Measurements from ENCODE around the gene DESI1.

DNA sequence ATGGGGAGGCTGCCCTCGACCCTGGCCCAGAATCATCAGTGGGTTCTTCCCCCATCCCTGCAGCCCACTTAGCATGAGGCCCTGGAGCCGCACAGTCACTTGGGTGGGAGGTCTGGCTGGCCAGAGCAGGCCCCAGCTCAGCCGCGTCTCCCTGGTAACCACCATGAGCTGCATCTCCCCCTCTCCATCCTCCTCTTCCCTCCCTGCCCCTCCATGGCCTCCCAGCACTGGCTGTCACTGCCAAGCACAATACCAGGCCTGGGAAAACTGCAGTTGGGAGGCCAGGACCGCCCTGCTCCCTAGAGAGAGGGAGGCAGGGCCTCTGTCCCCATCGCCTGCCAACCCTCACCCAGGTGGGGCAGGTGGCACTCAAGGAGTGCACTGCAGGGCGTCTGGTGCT, 52.0 kb downstream of the DESI1 start:
- TF ChIP-seq SP1 (IDR thresholded peaks at IDR 0.05) (no peak), SP1 (CRISPR knock-in tag; IDR thresholded peaks at IDR 0.05) (no peak), HMG20B (CRISPR knock-in tag; conservative IDR thresholded peaks at IDR 0.05) (no peak), FOXK2 (IDR thresholded peaks at IDR 0.05) (no peak), ZNF557 (CRISPR knock-in tag; IDR thresholded peaks at IDR 0.05) (no peak), EZH2 (conservative IDR thresholded peaks at IDR 0.05; ENCODE audit: low read depth, low read length) (no peak)
- TF ChIP-seq, protein P1, sequence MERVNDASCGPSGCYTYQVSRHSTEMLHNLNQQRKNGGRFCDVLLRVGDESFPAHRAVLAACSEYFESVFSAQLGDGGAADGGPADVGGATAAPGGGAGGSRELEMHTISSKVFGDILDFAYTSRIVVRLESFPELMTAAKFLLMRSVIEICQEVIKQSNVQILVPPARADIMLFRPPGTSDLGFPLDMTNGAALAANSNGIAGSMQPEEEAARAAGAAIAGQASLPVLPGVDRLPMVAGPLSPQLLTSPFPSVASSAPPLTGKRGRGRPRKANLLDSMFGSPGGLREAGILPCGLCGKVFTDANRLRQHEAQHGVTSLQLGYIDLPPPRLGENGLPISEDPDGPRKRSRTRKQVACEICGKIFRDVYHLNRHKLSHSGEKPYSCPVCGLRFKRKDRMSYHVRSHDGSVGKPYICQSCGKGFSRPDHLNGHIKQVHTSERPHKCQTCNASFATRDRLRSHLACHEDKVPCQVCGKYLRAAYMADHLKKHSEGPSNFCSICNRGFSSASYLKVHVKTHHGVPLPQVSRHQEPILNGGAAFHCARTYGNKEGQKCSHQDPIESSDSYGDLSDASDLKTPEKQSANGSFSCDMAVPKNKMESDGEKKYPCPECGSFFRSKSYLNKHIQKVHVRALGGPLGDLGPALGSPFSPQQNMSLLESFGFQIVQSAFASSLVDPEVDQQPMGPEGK (CRISPR knock-in tag; IDR thresholded peaks at IDR 0.05): no peak

Data from HepG2 (cell line).